ENCODE data around the gene GANC.

Gene GANC

DNA sequence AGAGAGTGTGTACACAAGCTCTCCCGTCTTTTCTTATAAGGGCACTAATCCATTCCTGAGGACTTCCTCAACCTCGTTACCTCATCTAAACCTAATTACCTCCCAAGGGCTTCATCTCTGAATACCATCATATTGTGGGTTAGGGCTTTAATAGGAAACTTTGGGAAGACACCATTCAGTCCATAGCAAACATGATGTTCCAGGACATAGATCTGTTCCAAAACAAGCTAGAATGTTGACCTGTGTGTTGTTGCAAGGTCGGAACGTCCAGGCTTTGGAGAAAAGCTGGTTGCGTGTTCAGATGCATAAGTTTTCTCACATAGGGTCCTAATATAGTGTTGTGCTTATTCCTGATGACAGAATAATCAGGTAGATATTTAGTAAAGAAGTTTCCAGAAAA lies 9.9 kb downstream of the GANC start:
- no peaks in the 10 kb centered on the region for H3K27me3 ChIP-seq (ENCODE audit: insufficient read depth, low read depth)
- H4K20me1 ChIP-seq (ENCODE audit: insufficient read depth): no peaks in the 10 kb centered on the region
- no peaks in the 10 kb centered on the region for H3K36me3 ChIP-seq (ENCODE audit: insufficient read depth)
- peaks cover 13% of the 10 kb centered on the region for H3K4me1 ChIP-seq (ENCODE audit: low read depth, poor library complexity, severe bottlenecking)
- no peak overlapping the region for H3K9ac ChIP-seq
- 0 out of 2 replicates have a peak overlapping the region, but pooled peaks have one; percentile 18 for H3K27ac ChIP-seq
- no peaks in the 10 kb centered on the region for H3K79me2 ChIP-seq (ENCODE audit: insufficient read depth, low read depth)
- H3K4me3 ChIP-seq (IDR thresholded peaks at IDR 0.05; ENCODE audit: insufficient read depth, low read depth, low read length): no peak overlapping the region
- peak overlapping the region; percentile 9; the same call in 1 of the 2 replicates for H3K4me2 ChIP-seq
- TF ChIP-seq, protein P1, sequence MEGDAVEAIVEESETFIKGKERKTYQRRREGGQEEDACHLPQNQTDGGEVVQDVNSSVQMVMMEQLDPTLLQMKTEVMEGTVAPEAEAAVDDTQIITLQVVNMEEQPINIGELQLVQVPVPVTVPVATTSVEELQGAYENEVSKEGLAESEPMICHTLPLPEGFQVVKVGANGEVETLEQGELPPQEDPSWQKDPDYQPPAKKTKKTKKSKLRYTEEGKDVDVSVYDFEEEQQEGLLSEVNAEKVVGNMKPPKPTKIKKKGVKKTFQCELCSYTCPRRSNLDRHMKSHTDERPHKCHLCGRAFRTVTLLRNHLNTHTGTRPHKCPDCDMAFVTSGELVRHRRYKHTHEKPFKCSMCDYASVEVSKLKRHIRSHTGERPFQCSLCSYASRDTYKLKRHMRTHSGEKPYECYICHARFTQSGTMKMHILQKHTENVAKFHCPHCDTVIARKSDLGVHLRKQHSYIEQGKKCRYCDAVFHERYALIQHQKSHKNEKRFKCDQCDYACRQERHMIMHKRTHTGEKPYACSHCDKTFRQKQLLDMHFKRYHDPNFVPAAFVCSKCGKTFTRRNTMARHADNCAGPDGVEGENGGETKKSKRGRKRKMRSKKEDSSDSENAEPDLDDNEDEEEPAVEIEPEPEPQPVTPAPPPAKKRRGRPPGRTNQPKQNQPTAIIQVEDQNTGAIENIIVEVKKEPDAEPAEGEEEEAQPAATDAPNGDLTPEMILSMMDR (conservative IDR thresholded peaks at IDR 0.05; ENCODE audit: low read depth, low read length): no peak
- H2AFZ ChIP-seq (ENCODE audit: low read depth): no peak overlapping the region

DNA sequence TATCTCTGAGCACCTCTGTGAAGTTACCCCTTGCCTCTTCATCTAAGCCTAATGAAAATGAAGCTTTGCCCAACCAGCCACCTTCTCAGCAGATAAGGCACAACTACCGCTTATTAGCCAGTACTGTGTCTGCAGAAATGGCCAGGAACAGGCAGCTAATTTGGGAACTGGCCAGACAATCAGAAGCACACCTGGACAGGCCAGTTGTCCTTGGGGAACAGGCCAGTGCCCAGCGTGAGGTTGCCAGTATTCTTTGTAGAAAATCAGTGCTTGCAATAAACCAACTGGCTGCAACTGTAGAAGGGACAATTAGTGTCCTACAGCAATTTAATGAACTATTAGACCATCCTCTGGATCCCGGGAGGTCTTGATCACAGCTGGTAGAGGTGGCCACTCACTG lies 10.7 kb downstream of the GANC start:
- H3K4me3 ChIP-seq (IDR thresholded peaks at IDR 0.05; ENCODE audit: insufficient read depth, low read depth, low read length): no peak overlapping the region

DNA sequence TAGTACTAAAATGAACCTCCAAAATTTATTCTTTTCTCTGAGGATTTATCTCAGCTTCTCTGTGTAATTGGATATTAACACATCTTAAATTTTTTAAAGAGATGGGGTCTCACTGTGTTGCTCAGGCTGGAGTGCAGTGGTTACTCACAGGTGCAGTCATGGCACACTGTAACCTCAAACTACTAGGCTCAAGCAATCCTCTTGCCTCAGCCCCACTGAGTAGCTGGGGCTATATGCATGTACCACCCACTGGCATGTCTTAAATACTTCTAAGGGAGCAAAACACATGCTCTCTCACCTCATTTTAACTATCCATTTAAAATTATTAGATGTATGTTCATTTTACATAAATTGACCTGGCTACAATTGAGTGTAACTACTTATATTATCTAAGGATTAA lies 11.6 kb downstream of the GANC start:
- Histone ChIP-seq H3K4me2 (no peak overlapping the region), H2AFZ (ENCODE audit: low read depth) (no peak overlapping the region), H3K79me2 (ENCODE audit: insufficient read depth, low read depth) (no peaks in the 10 kb centered on the region), H4K20me1 (ENCODE audit: insufficient read depth) (no peaks in the 10 kb centered on the region), H3K4me3 (IDR thresholded peaks at IDR 0.05; ENCODE audit: insufficient read depth, low read depth, low read length) (no peak overlapping the region), H3K36me3 (ENCODE audit: insufficient read depth) (no peaks in the 10 kb centered on the region), H3K4me1 (ENCODE audit: low read depth, poor library complexity, severe bottlenecking) (peaks cover 13% of the 10 kb centered on the region), H3K9ac (no peak overlapping the region), H3K27me3 (ENCODE audit: insufficient read depth, low read depth) (no peaks in the 10 kb centered on the region), H3K27ac (no peak overlapping the region)
- TF ChIP-seq, protein P1 (conservative IDR thresholded peaks at IDR 0.05; ENCODE audit: low read depth, low read length): no peak

More for the DNA sequence above, 10.7 kb downstream of the GANC start:
- no peaks in the 10 kb centered on the region for H3K27me3 ChIP-seq (ENCODE audit: insufficient read depth, low read depth)
- no peak overlapping the region for H3K9ac ChIP-seq
- no peak overlapping the region for H2AFZ ChIP-seq (ENCODE audit: low read depth)
- TF ChIP-seq, protein P1 (conservative IDR thresholded peaks at IDR 0.05; ENCODE audit: low read depth, low read length): no peak
- peaks cover 13% of the 10 kb centered on the region for H3K4me1 ChIP-seq (ENCODE audit: low read depth, poor library complexity, severe bottlenecking)
- no peaks in the 10 kb centered on the region for H3K36me3 ChIP-seq (ENCODE audit: insufficient read depth)
- H3K79me2 ChIP-seq (ENCODE audit: insufficient read depth, low read depth): no peaks in the 10 kb centered on the region
- H3K4me2 ChIP-seq: no peak overlapping the region
- no peak overlapping the region for H3K27ac ChIP-seq
- H4K20me1 ChIP-seq (ENCODE audit: insufficient read depth): no peaks in the 10 kb centered on the region

DNA sequence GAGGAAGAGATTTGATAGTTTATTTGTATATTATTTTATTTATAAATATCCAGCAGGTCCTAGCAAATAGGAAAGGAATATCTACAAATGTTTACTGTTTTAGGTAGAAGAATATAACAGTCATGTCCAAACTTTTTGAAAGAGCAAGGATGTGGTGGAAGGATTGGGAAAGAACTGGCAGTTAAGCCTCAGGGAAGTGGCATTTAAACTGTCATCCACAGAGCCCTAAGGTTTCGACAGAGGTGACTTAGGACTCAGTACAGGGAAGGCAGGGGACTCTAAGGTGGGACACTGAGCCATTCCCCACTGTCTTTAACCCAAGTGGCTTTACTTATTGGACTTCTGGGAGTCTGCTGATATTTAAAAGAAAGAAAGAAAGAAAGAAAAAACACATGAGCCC lies 12.0 kb downstream of the GANC start:
- no peak overlapping the region for H3K9ac ChIP-seq
- H3K27ac ChIP-seq: no peak overlapping the region
- no peak overlapping the region for H3K4me2 ChIP-seq
- TF ChIP-seq, protein P1 (conservative IDR thresholded peaks at IDR 0.05; ENCODE audit: low read depth, low read length): no peak
- H3K4me3 ChIP-seq (IDR thresholded peaks at IDR 0.05; ENCODE audit: insufficient read depth, low read depth, low read length): no peak overlapping the region
- no peaks in the 10 kb centered on the region for H4K20me1 ChIP-seq (ENCODE audit: insufficient read depth)
- peaks cover 13% of the 10 kb centered on the region for H3K4me1 ChIP-seq (ENCODE audit: low read depth, poor library complexity, severe bottlenecking)
- no peaks in the 10 kb centered on the region for H3K27me3 ChIP-seq (ENCODE audit: insufficient read depth, low read depth)
- no peak overlapping the region for H2AFZ ChIP-seq (ENCODE audit: low read depth)
- H3K36me3 ChIP-seq (ENCODE audit: insufficient read depth): no peaks in the 10 kb centered on the region
- H3K79me2 ChIP-seq (ENCODE audit: insufficient read depth, low read depth): no peaks in the 10 kb centered on the region

All from KMS-11 (cell line).